Peyer's patch (tissue), 4 donors: ENCODE measurements around the gene ACOT7.

Source experiments
- POLR2A ChIP-seq, 2 donors: fragments of 450-650 bp; IDR thresholded peaks; one replicate each; pipeline ENCODE4 v1.5.1; 2017; ENCODE audit warnings: antibody characterized with exemption in 2 of 2, mild to moderate bottlenecking in 2 of 2, moderate library complexity in 2 of 2
- TF ChIP-seq, protein P1 (sequence below), 6 experiments: fragments of 450-650 bp in 4 of 6; fragments of 200-600 bp in 2 of 6; sonication (generic) in 1 of 6; IDR thresholded peaks; one replicate each; pipeline ENCODE4 v1.5.1; 2017 to 2019; ENCODE audit warnings: antibody characterized with exemption in 6 of 6, mild to moderate bottlenecking in 3 of 6, moderate library complexity in 1 of 6

DNA sequence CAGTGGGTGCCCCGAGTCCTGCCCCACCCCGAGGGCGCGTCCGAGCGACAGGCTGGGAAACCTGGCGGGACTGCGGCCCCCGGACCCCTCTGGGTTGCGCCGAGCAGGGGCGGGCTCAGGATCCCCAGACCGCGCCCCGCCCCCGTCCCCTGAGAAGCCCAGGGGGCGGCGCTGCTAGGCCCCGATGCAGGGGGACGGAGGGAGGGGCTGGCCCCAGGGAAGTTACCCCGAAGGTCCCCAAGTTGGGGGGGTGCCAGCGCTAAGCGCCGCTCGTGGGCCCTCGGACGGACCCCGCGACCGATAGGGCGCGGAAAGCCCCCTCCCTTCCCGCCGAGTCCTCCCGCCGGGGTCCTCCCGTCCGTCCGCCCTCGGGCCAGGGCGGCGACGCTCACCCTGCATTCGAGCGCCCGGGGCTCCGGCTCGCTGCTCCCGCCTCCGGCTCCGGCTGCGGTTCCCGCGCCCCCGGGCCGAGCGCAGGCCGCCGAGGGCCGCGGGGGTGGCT, 133.1 kb downstream of the ACOT7 start:
- TF ChIP-seq, protein P1, sequence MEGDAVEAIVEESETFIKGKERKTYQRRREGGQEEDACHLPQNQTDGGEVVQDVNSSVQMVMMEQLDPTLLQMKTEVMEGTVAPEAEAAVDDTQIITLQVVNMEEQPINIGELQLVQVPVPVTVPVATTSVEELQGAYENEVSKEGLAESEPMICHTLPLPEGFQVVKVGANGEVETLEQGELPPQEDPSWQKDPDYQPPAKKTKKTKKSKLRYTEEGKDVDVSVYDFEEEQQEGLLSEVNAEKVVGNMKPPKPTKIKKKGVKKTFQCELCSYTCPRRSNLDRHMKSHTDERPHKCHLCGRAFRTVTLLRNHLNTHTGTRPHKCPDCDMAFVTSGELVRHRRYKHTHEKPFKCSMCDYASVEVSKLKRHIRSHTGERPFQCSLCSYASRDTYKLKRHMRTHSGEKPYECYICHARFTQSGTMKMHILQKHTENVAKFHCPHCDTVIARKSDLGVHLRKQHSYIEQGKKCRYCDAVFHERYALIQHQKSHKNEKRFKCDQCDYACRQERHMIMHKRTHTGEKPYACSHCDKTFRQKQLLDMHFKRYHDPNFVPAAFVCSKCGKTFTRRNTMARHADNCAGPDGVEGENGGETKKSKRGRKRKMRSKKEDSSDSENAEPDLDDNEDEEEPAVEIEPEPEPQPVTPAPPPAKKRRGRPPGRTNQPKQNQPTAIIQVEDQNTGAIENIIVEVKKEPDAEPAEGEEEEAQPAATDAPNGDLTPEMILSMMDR (IDR thresholded peaks at IDR 0.05): no peak
- no peak for TF ChIP-seq POLR2A (IDR thresholded peaks at IDR 0.05)
